Hematopoietic multipotent progenitor cell (in vitro differentiated cells): ENCODE data around the gene ZNF322. TPM values are rescaled to one million over a fixed set of nuclear protein-coding genes. Genes with fewer than 3 reads are reported as not detected.
A peak's percentile ranks its signal among the peaks of the same experiment; 100 is the strongest.
"Not testable (repeated sequence)": the region's sequence is repeated elsewhere in the genome, so short reads cannot be mapped to it uniquely, and the experiment has no call there.

Experiments
- DNase-seq, 3 donors: peaks; one replicate each; pipeline ENCODE4 v3.0.0-alpha.2; 2011 to 2015; ENCODE audit warnings: low read depth in 2 of 3, low spot score in 2 of 3
- total RNA-seq: library from RNA; depleted of rRNA; stranded (reverse); fragments of >200 nt; gene quantifications from one replicate; pipeline ENCODE4 v1.2.3, GENCODE V29; 2012

Gene ZNF322, protein sequence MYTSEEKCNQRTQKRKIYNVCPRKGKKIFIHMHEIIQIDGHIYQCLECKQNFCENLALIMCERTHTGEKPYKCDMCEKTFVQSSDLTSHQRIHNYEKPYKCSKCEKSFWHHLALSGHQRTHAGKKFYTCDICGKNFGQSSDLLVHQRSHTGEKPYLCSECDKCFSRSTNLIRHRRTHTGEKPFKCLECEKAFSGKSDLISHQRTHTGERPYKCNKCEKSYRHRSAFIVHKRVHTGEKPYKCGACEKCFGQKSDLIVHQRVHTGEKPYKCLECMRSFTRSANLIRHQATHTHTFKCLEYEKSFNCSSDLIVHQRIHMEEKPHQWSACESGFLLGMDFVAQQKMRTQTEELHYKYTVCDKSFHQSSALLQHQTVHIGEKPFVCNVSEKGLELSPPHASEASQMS
- 4.8 TPM for total RNA-seq

GRCh38 chr6:26659042-26659999 is at the start of gene ZNF322:
ZNF322 (minus strand) TSS chr6:26659746; CDS start chr6:26638553, 21,193 bp downstream.
- DNase-seq = peak; percentile 62 to 94 (median 90)

GRCh38 chr6:26705780-26706179 is 46.2 kb upstream of the ZNF322 start:
- DNase-seq = not testable (repeated sequence)

GRCh38 chr6:26705352-26705751 is 45.8 kb upstream of the ZNF322 start:
- DNase-seq = not testable (repeated sequence)

DNA sequence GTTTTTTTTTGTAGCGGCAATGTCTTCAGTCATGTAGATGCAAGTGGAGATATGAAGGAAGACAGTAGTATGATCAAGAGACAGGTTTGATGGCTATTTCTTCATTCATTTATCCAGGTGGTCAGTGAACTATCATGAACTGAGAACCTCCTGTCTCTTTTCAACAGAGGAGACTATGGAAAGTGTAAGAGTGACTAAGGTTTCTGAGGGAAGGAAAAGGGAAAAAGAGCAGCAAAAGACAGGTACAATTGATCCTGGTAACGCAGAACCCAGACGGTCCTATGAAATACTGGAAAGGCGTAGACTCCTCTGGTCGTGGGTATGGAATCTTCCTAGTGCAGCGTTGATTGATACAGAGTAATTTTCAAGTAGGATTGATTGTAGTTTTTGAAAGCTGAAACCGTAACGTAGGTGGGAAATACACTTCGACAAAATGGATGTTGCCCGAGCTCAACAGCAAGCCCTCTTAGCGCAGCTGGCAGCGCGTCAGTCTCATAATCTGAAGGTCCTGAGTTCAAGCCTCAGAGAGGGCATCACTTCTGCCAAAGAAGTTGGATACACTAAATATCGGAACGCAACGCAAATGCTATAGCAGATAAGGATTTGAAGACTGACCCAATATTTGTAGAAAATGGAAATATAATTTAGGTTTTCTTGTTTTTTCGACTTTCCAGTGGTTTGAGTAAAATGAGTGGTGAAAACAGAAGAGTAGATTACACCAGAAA is 41.6 kb upstream of the ZNF322 start:
- DNase-seq = not testable (repeated sequence)

GRCh38 chr6:26697496-26697895 is 38.0 kb upstream of the ZNF322 start:
- not testable (repeated sequence) for DNase-seq

DNA sequence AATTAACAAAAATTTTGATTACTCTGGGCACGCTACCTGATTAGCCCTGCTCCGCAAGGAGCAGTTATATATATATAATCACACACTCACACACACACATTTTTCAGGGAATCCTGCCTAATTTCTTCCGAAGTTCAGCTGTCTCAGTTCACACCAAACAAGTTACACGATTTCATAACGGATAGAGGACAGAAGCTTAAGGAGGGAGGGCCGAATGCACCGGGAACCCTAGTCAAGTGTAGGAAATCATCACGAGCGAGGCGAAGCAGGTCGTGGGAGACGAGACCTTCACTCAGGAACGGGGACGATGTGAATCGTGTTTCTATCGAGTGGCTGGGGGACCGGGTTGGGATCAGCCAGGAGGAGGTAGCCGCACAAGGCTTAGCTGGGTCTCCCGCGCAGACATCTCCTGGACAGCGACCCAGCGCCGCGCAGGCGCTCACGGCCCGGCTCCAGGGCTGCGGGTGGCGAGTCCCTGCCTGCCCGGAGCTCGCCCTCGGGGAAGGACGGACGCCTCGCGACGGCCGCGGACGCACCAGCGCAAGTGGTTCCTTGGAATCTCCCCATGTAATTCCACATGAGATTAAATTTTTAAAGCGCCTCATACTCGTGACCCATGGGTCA is 29.9 kb upstream of the ZNF322 start:
- DNase-seq = not testable (repeated sequence)

DNA sequence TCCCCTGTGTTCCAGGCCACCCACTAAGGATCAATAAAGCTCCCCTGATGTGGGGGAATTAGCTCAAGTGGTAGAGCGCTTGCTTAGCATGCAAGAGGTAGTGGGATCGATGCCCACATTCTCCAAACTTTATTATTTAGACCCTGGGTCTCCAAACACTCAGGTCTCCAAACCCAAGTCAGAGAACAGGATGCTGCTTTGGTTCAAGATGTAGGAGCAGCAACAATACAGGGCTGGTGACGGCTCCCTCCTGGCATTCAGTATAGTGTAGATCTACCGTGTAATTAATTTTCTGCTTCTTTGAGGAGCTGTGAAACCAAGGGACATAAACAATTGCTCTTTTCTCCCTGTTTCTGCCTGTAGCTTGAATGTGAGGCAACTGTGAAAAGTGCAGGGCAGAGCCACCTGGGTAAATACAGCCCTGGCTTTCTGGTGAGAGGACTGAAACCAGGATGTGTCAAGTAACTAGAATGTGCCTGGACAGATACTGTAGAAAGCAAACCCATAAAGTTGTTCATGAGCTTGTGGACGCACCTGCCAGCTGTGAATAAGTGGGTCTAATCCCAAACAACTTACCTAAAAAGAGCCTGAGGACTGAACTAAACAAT is 23.0 kb upstream of the ZNF322 start:
- DNase-seq = not testable (repeated sequence)

GRCh38 chr6:26673287-26673686 is 13.7 kb upstream of the ZNF322 start:
- not testable (repeated sequence) for DNase-seq

GRCh38 chr6:26670558-26670957 is 11.0 kb upstream of the ZNF322 start:
- DNase-seq = not testable (repeated sequence)

GRCh38 chr6:26670003-26670402 is 10.5 kb upstream of the ZNF322 start:
- not testable (repeated sequence) for DNase-seq

DNA sequence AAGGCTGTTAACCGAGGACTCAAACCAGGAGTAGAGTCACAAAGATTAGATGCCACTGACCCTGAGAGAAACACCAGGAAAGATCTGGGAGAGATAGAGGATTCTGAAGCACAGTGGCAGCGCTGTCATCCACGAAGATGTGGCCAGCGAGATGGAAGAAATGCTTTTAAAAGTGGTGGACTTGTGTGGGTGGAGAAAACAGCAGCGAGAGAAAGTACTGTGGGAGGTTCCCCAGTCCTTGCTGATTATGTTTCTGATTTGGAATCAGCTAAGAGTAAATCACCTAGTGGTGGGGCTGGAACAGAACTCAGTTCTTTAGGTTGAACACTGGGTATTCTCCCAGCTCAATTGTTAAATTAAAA is 435 bp upstream of the ZNF322 start:
- DNase-seq = peak in 2 of 3 donors; percentile 18 to 59

- DNase-seq = peak in 2 of 3 donors; percentile 16 to 18
Observed at GRCh38 chr6:26657256-26657655, 2.3 kb downstream of the ZNF322 start.

DNA sequence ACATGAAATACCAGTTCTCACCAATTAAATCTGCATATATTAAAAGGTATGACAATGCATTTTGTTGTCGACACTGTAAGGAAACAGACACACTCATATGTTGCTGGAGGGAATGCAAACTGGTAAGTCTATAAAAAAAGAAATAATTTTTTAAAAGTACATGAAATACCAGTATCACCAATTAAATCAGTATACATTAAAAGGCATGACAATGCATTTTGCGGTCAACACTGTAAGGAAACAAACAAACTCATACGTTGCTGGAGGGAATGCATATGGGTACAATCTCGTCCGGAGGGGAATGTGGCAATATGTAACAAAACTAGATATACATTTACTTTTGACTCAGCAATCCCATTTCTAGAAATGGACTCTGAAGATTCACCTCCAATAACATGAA is 6.5 kb downstream of the ZNF322 start:
- DNase-seq = no peak

DNA sequence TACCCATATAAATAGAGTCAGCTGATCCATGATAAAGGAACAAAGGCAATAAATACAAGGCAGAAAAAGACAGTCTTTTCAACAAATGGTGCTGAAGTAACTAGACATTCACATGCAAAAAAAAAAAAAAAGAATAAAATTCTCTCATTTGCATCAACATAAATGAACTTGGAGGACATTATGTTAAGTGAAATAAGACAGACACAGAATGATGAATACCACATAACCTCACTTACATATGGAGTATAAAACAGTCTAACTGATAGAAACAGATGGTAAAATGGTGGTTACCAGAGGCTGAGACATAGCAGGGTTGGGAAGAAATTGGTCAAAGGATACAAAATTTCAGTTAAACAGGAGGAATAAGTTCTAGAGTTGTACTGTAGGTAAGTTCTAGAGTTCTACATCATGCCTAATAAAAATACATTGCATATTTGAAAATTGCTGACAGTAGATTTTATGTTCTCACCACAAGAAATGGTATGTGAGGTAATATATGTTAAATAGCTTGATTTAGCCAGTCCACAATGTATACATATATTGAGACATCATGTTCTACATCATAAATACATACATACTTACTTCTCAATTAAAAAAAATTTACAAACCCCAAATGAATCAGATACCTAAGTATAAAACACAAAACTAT is 8.3 kb downstream of the ZNF322 start:
- DNase-seq = no peak

GRCh38 chr6:26646074-26646473 is 13.5 kb downstream of the ZNF322 start:
- DNase-seq = no peak

GRCh38 chr6:26640806-26641205 is 18.7 kb downstream of the ZNF322 start:
- DNase-seq = no peak

DNA sequence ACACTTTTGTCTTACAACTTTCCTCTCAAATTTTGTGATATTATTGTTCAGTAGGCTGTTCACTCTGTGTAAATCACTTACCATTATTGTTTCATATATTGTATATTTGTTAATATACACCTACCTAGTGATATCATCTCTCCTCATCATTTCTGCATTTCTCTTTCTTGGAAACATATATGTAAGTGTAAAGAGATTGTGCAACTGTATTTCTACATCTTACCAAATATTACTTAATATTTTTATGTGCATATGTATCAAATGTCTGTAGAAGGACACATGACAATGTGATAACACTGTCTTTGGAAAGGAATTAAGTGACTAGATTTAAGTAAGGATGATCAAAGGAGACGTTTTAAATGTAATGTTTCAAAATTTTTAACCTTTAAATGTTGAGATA is 30.2 kb downstream of the ZNF322 start:
- no peak for DNase-seq

DNA sequence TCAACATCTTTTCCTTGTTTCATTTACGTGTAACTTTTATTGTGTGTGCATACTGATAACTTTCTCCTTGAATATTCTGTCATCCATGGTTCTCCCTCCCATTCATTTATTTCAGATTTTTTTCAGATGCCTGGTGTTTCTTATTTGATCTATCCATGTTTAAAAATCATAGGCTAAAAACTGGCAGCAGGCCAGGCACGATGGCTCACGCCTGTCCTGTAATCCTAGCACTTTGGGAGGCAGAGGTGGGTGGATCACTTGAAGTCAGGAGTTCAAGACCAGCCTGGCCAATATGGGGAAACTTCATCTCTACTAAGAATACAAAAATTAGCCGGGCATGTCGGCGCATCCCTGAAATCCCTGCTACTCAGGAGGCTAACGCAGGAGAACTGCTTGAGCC is 31.7 kb downstream of the ZNF322 start:
- DNase-seq = no peak

- no peak for DNase-seq
Observed at GRCh38 chr6:26624557-26624956, 35.0 kb downstream of the ZNF322 start.
